BE2C (cell line): ENCODE data around the gene CFAP221. TPM values are rescaled to one million over a fixed set of nuclear protein-coding genes. Genes with fewer than 3 reads are reported as not detected.

Source experiments
- DNase-seq: peaks from one replicate; pipeline ENCODE4 v3.0.0-alpha.2; 2020
- H3K27me3 ChIP-seq: fragments of 250-450 bp; sonication (Bioruptor Pico); 2 replicates; pipeline ENCODE4 v1.5.1; 2020; ENCODE audit warnings: mild to moderate bottlenecking
- H3K36me3 ChIP-seq: fragments of 250-450 bp; sonication (Bioruptor Pico); 2 replicates; pipeline ENCODE4 v1.5.1; 2020; ENCODE audit warnings: mild to moderate bottlenecking
- H3K4me1 ChIP-seq: fragments of 250-450 bp; sonication (Bioruptor Pico); 2 replicates; pipeline ENCODE4 v1.5.1; 2020
- H3K4me3 ChIP-seq: 2 replicates; pipeline ENCODE4 v1.5.1; 2011; ENCODE audit warnings: low read depth, low read length
- H3K9me3 ChIP-seq: fragments of 250-450 bp; sonication (Bioruptor Pico); 2 replicates; pipeline ENCODE4 v1.5.1; 2020
- CTCF ChIP-seq: IDR thresholded peaks from 2 replicates; pipeline ENCODE4 v1.5.1; 2012; ENCODE audit warnings: mild to moderate bottlenecking, low read depth, low read length
- polyA plus RNA-seq: library from polyadenylated mRNA; unstranded; fragments of >200 nt; gene quantifications from one replicate; pipeline ENCODE4 v1.2.1, GENCODE V29; 2012; ENCODE audit warnings: low read depth, missing spikeins; ENCODE audit not compliant: insufficient read length, insufficient read depth

Gene CFAP221
- polyA plus RNA-seq = not detected

GRCh38 chr2:119544075-119544938 lies at the start of gene CFAP221:
TSS of gene CFAP221 (plus strand) at chr2:119544449. CDS start at chr2:119546132, 1,683 bp downstream.
- no peak for TF ChIP-seq CTCF
- DNase-seq = peak; percentile 77

GRCh38 chr2:119495948-119496347 lies 48.3 kb upstream of the CFAP221 start:
- no peaks in the 10 kb centered on the region for H3K4me1 ChIP-seq
- no peak overlapping the region for H3K4me3 ChIP-seq
- no peak for TF ChIP-seq CTCF
- no peaks in the 10 kb centered on the region for H3K36me3 ChIP-seq
- H3K9me3 ChIP-seq = no peaks in the 10 kb centered on the region
- DNase-seq = no peak
- H3K27me3 ChIP-seq = no peaks in the 10 kb centered on the region

More at GRCh38 chr2:119544075-119544938, at the start of gene CFAP221:
- peak within 1 kb of the TSS; percentile 61 for H3K4me3 ChIP-seq
- H3K9me3 ChIP-seq = no peaks in the 10 kb centered on the region
- H3K27me3 ChIP-seq = no peaks in the 10 kb centered on the region
- no peaks in the 10 kb centered on the region for H3K36me3 ChIP-seq
- H3K4me1 ChIP-seq = no peaks in the 10 kb centered on the region; the same call in 1 of the 2 replicates

GRCh38 chr2:119496682-119497081 lies 47.6 kb upstream of the CFAP221 start:
- Histone ChIP-seq H3K27me3 (no peaks in the 10 kb centered on the region), H3K36me3 (no peaks in the 10 kb centered on the region), H3K4me1 (no peaks in the 10 kb centered on the region), H3K9me3 (no peaks in the 10 kb centered on the region), H3K4me3 (no peak overlapping the region)
- DNase-seq = no peak
- TF ChIP-seq CTCF = no peak

GRCh38 chr2:119508756-119509155 lies 35.5 kb upstream of the CFAP221 start:
- no peaks in the 10 kb centered on the region for H3K27me3 ChIP-seq
- H3K4me1 ChIP-seq = no peaks in the 10 kb centered on the region
- no peak overlapping the region for H3K4me3 ChIP-seq
- no peak for TF ChIP-seq CTCF
- DNase-seq = no peak
- H3K9me3 ChIP-seq = no peaks in the 10 kb centered on the region
- H3K36me3 ChIP-seq = no peaks in the 10 kb centered on the region

GRCh38 chr2:119511989-119512388 lies 32.3 kb upstream of the CFAP221 start:
- no peak for TF ChIP-seq CTCF
- no peaks in the 10 kb centered on the region for H3K27me3 ChIP-seq
- DNase-seq = no peak

GRCh38 chr2:119512946-119513345 lies 31.3 kb upstream of the CFAP221 start:
- Histone ChIP-seq H3K36me3 (no peaks in the 10 kb centered on the region), H3K9me3 (no peaks in the 10 kb centered on the region), H3K27me3 (no peaks in the 10 kb centered on the region), H3K4me1 (no peaks in the 10 kb centered on the region), H3K4me3 (no peak overlapping the region)
- no peak for TF ChIP-seq CTCF
- DNase-seq = no peak

More at GRCh38 chr2:119511989-119512388, 32.3 kb upstream of the CFAP221 start:
- no peaks in the 10 kb centered on the region for H3K4me1 ChIP-seq
- no peaks in the 10 kb centered on the region for H3K36me3 ChIP-seq
- H3K4me3 ChIP-seq = no peak overlapping the region
- no peaks in the 10 kb centered on the region for H3K9me3 ChIP-seq
